Osteoblast (primary cell): Measurements from ENCODE around the gene RTCB. TPM values are rescaled to one million over a fixed set of nuclear protein-coding genes. Genes with fewer than 3 reads are reported as not detected.
A peak's percentile ranks its signal among the peaks of the same experiment; 100 is the strongest.

Experiments used
- DNase-seq: peaks from one replicate; pipeline ENCODE4 v3.0.0; 2011; ENCODE audit warnings: low spot score, mixed read lengths; ENCODE audit not compliant: insufficient read length; ENCODE audit errors: missing footprints
- H2AFZ ChIP-seq: 2 replicates; pipeline ENCODE4 v1.6.0; 2011; ENCODE audit warnings: mild to moderate bottlenecking, low read length
- H3K27ac ChIP-seq: 2 replicates; pipeline ENCODE4 v1.5.1; 2011; ENCODE audit warnings: mild to moderate bottlenecking, low read depth, low read length, moderate library complexity
- H3K27me3 ChIP-seq: 2 replicates; pipeline ENCODE4 v1.6.0; 2012; ENCODE audit warnings: mild to moderate bottlenecking, control low read depth, inconsistent platforms, low read length, moderate library complexity; ENCODE audit not compliant: insufficient read depth
- H3K36me3 ChIP-seq: 2 replicates; pipeline ENCODE4 v1.5.1; 2011; ENCODE audit warnings: mild to moderate bottlenecking, low read length, control low read depth, moderate library complexity; ENCODE audit not compliant: insufficient read depth
- H3K4me1 ChIP-seq: 2 replicates; pipeline ENCODE4 v1.5.1; 2011; ENCODE audit warnings: mild to moderate bottlenecking, low read length, control low read depth, moderate library complexity; ENCODE audit not compliant: insufficient read depth
- H3K4me2 ChIP-seq: 2 replicates; pipeline ENCODE4 v1.6.0; 2011; ENCODE audit warnings: mild to moderate bottlenecking, low read length; ENCODE audit not compliant: insufficient read depth
- H3K4me3 ChIP-seq: fragments of 200-600 bp; sonication (generic); 3 replicates; pipeline ENCODE4 v1.5.1; 2012; ENCODE audit warnings: mild to moderate bottlenecking, low read length, inconsistent platforms; ENCODE audit not compliant: insufficient read depth
- H3K79me2 ChIP-seq: 2 replicates; pipeline ENCODE4 v1.6.0; 2012; ENCODE audit warnings: mild to moderate bottlenecking, low read length, control low read depth, inconsistent platforms; ENCODE audit not compliant: insufficient read depth
- H3K9me3 ChIP-seq: 2 replicates; pipeline ENCODE4 v1.5.1; 2011; ENCODE audit warnings: low read depth, low read length, control low read depth
- H4K20me1 ChIP-seq: 2 replicates; pipeline ENCODE4 v1.6.0; 2012; ENCODE audit warnings: mild to moderate bottlenecking, low read length, control low read depth; ENCODE audit not compliant: insufficient read depth
- total RNA-seq: library from RNA; depleted of rRNA; stranded (reverse); fragments of >200 nt; gene quantifications from 2 replicates; pipeline ENCODE4 v1.2.3, GENCODE V29; 2012
- TF ChIP-seq, protein P1 (sequence below): IDR thresholded peaks from 2 replicates; pipeline ENCODE4 v1.5.1; 2011; ENCODE audit warnings: mild to moderate bottlenecking, low read depth, low read length, moderate library complexity; ENCODE audit errors: extremely low read depth

RTCB gene
- total RNA-seq, 1 donor = 107 TPM

- no peak overlapping the region for H3K4me3 ChIP-seq
- H4K20me1 ChIP-seq = peaks cover 5% of the 10 kb centered on the region
- H3K36me3 ChIP-seq = peaks cover 72% of the 10 kb centered on the region
- no peaks in the 10 kb centered on the region for H3K27me3 ChIP-seq
- no peak overlapping the region for H3K4me2 ChIP-seq
- no peaks in the 10 kb centered on the region for H3K9me3 ChIP-seq
- no peak for DNase-seq
- H3K79me2 ChIP-seq = no peaks in the 10 kb centered on the region
- H3K27ac ChIP-seq = no peak overlapping the region
- no peak overlapping the region for H2AFZ ChIP-seq
- TF ChIP-seq, protein P1, sequence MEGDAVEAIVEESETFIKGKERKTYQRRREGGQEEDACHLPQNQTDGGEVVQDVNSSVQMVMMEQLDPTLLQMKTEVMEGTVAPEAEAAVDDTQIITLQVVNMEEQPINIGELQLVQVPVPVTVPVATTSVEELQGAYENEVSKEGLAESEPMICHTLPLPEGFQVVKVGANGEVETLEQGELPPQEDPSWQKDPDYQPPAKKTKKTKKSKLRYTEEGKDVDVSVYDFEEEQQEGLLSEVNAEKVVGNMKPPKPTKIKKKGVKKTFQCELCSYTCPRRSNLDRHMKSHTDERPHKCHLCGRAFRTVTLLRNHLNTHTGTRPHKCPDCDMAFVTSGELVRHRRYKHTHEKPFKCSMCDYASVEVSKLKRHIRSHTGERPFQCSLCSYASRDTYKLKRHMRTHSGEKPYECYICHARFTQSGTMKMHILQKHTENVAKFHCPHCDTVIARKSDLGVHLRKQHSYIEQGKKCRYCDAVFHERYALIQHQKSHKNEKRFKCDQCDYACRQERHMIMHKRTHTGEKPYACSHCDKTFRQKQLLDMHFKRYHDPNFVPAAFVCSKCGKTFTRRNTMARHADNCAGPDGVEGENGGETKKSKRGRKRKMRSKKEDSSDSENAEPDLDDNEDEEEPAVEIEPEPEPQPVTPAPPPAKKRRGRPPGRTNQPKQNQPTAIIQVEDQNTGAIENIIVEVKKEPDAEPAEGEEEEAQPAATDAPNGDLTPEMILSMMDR = peak; percentile 54
- H3K4me1 ChIP-seq = no peaks in the 10 kb centered on the region
These were observed 22.4 kb downstream of the RTCB start for GRCh38 chr22:32389685-32390084.

GRCh38 chr22:32385681-32386080, 26.4 kb downstream of the RTCB start:
- DNase-seq = no peak
- no peaks in the 10 kb centered on the region for H3K79me2 ChIP-seq
- peaks cover 5% of the 10 kb centered on the region for H4K20me1 ChIP-seq
- no peaks in the 10 kb centered on the region for H3K4me1 ChIP-seq
- no peak overlapping the region for H3K4me2 ChIP-seq
- H3K4me3 ChIP-seq = no peak overlapping the region
- no peaks in the 10 kb centered on the region for H3K27me3 ChIP-seq
- TF ChIP-seq, protein P1 = no peak
- no peaks in the 10 kb centered on the region for H3K9me3 ChIP-seq
- no peak overlapping the region for H2AFZ ChIP-seq
- peaks cover 35% of the 10 kb centered on the region for H3K36me3 ChIP-seq
- no peak overlapping the region for H3K27ac ChIP-seq

GRCh38 chr22:32380991-32381390, 31.1 kb downstream of the RTCB start:
- Histone ChIP-seq H3K27ac (no peak overlapping the region), H3K4me1 (no peaks in the 10 kb centered on the region)

GRCh38 chr22:32378707-32379272, 33.3 kb downstream of the RTCB start:
- Histone ChIP-seq H3K9me3 (no peaks in the 10 kb centered on the region), H3K4me2 (no peak overlapping the region), H3K36me3 (no peaks in the 10 kb centered on the region), H4K20me1 (no peaks in the 10 kb centered on the region), H3K4me1 (no peaks in the 10 kb centered on the region), H3K27me3 (no peaks in the 10 kb centered on the region), H3K79me2 (no peaks in the 10 kb centered on the region), H2AFZ (no peak overlapping the region), H3K4me3 (no peak overlapping the region), H3K27ac (no peak overlapping the region)
- TF ChIP-seq, protein P1 = peak; percentile 65
- DNase-seq = peak; percentile 79

More at GRCh38 chr22:32380991-32381390, 31.1 kb downstream of the RTCB start:
- TF ChIP-seq, protein P1 = no peak
- no peak for DNase-seq
- H3K36me3 ChIP-seq = peaks cover 5% of the 10 kb centered on the region
- H2AFZ ChIP-seq = no peak overlapping the region
- no peaks in the 10 kb centered on the region for H3K9me3 ChIP-seq
- no peak overlapping the region for H3K4me2 ChIP-seq
- no peak overlapping the region for H3K4me3 ChIP-seq
- H4K20me1 ChIP-seq = no peaks in the 10 kb centered on the region
- H3K27me3 ChIP-seq = no peaks in the 10 kb centered on the region
- H3K79me2 ChIP-seq = no peaks in the 10 kb centered on the region
